PC-3 (cell line): Measurements from ENCODE around the gene ZDHHC5. TPM values are rescaled to one million over a fixed set of nuclear protein-coding genes. Genes with fewer than 3 reads are reported as not detected.

Experiments used
- ATAC-seq: fragments of 200-7000 bp; cut with Tn5 transposase; 2 replicates; pipeline ENCODE4 v1.9.1; 2020; ENCODE audit warnings: mild to moderate bottlenecking, moderate library complexity
- BruUV-seq: library from RNA; stranded (reverse); fragments of 400-500 nt; replicated peaks from 2 replicates; lab custom pipeline; 2021; lab: Mats Ljungman, UMichigan
- CTCF ChIA-PET: fragments of 300-600 bp; sonication (Branson Sonifier 250); formaldehyde crosslinking; loops from one replicate; lab custom pipeline; 2022; ENCODE audit warnings: antibody characterized with exemption; lab: Charles Lee
- POLR2A ChIA-PET: fragments of 300-600 bp; sonication (Branson Sonifier 250); formaldehyde crosslinking; loops from one replicate; lab custom pipeline; 2022; ENCODE audit warnings: antibody characterized with exemption; ENCODE audit not compliant: unreplicated experiment; lab: Charles Lee
- DNase-seq: peaks from one replicate; pipeline ENCODE4 v3.0.0-alpha.2; 2015
- H2AFZ ChIP-seq: fragments of 300-600 bp; sonication (generic); 2 replicates; pipeline ENCODE4 v1.6.0; 2016; ENCODE audit warnings: antibody characterized with exemption, low read length
- H3F3A ChIP-seq: fragments of 300-600 bp; sonication (generic); one replicate; pipeline ENCODE4 v1.6.0; 2017; ENCODE audit warnings: antibody characterized with exemption, low read length, control low read depth, mild to moderate bottlenecking; ENCODE audit not compliant: unreplicated experiment
- H3K27ac ChIP-seq: fragments of 300-600 bp; sonication (generic); 2 replicates; pipeline ENCODE4 v1.5.1; 2016; ENCODE audit warnings: mild to moderate bottlenecking, low read length
- H3K27me3 ChIP-seq: fragments of 300-600 bp; sonication (generic); 2 replicates; pipeline ENCODE4 v1.6.1; 2016; ENCODE audit warnings: low read length, mixed read lengths
- H3K36me3 ChIP-seq: fragments of 300-600 bp; sonication (generic); 2 replicates; pipeline ENCODE4 v1.6.1; 2016; ENCODE audit warnings: low read depth, mixed run types, low read length, mixed read lengths
- H3K4me1 ChIP-seq: fragments of 300-600 bp; sonication (generic); 2 replicates; pipeline ENCODE4 v1.5.1; 2016; ENCODE audit warnings: low read length; ENCODE audit not compliant: insufficient read depth
- H3K4me2 ChIP-seq: fragments of 300-600 bp; sonication (generic); 2 replicates; pipeline ENCODE4 v1.6.0; 2016; ENCODE audit warnings: low read length
- H3K4me3 ChIP-seq: fragments of 300-600 bp; sonication (generic); 2 replicates; pipeline ENCODE4 v1.5.1; 2016; ENCODE audit warnings: mild to moderate bottlenecking, low read length, mixed read lengths
- H3K79me2 ChIP-seq: fragments of 300-600 bp; sonication (generic); 2 replicates; pipeline ENCODE4 v1.6.1; 2017; ENCODE audit warnings: low read length, mixed read lengths
- H3K9ac ChIP-seq: fragments of 300-600 bp; sonication (generic); 2 replicates; pipeline ENCODE4 v1.6.0; 2016; ENCODE audit warnings: mild to moderate bottlenecking, low read length
- H3K9me2 ChIP-seq: fragments of 300-600 bp; sonication (generic); replicated peaks from 2 replicates; pipeline ENCODE4 v1.6.1; 2016; ENCODE audit warnings: mixed run types, low read length, mixed read lengths
- H3K9me3 ChIP-seq: fragments of 300-600 bp; sonication (generic); 2 replicates; pipeline ENCODE4 v1.6.1; 2016; ENCODE audit warnings: low read length, mixed read lengths
- H4K20me1 ChIP-seq: fragments of 300-600 bp; sonication (generic); 2 replicates; pipeline ENCODE4 v1.6.1; 2016; ENCODE audit warnings: low read length, mixed read lengths
- EZH2 ChIP-seq: fragments of 300-600 bp; sonication (generic); IDR thresholded peaks from one replicate; pipeline ENCODE4 v1.6.1; 2017; ENCODE audit warnings: antibody characterized with exemption, mild to moderate bottlenecking, low read length; ENCODE audit not compliant: unreplicated experiment
- EZH2phosphoT487 ChIP-seq: fragments of 300-600 bp; sonication (generic); IDR thresholded peaks from 2 replicates; pipeline ENCODE4 v1.6.1; 2018; ENCODE audit warnings: mild to moderate bottlenecking, antibody characterized with exemption, low read length, borderline replicate concordance
- intact Hi-C: fragments of 100-400 bp; cut with micrococcal nuclease; formaldehyde crosslinking; loops from 2 replicates; pipeline ENCODE4 v1.9.0; 2023
- total RNA-seq: library from RNA; depleted of rRNA; stranded (reverse); fragments of >200 nt; gene quantifications from 2 replicates; pipeline ENCODE4 v1.2.3, GENCODE V29; 2014
- TF ChIP-seq, protein P1 (sequence below): fragments of 300-600 bp; sonication (generic); conservative IDR thresholded peaks from 2 replicates; pipeline ENCODE4 v1.5.1; 2017; ENCODE audit warnings: antibody characterized with exemption, low read depth, mild to moderate bottlenecking, low read length

Gene ZDHHC5
- total RNA-seq, 1 experiment from 2014 or later = 86.7 TPM

GRCh38 chr11:57647372-57647771 lies 20.5 kb upstream of the ZDHHC5 start:
- TF ChIP-seq EZH2phosphoT487 (no peak), EZH2 (no peak)
- TF ChIP-seq, protein P1, sequence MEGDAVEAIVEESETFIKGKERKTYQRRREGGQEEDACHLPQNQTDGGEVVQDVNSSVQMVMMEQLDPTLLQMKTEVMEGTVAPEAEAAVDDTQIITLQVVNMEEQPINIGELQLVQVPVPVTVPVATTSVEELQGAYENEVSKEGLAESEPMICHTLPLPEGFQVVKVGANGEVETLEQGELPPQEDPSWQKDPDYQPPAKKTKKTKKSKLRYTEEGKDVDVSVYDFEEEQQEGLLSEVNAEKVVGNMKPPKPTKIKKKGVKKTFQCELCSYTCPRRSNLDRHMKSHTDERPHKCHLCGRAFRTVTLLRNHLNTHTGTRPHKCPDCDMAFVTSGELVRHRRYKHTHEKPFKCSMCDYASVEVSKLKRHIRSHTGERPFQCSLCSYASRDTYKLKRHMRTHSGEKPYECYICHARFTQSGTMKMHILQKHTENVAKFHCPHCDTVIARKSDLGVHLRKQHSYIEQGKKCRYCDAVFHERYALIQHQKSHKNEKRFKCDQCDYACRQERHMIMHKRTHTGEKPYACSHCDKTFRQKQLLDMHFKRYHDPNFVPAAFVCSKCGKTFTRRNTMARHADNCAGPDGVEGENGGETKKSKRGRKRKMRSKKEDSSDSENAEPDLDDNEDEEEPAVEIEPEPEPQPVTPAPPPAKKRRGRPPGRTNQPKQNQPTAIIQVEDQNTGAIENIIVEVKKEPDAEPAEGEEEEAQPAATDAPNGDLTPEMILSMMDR = no peak
- intact Hi-C loops = no loop called here
- ATAC-seq (no peak), DNase-seq (no peak)
- Histone ChIP-seq H2AFZ (no peak overlapping the region), H3K9me3 (no peaks in the 10 kb centered on the region), H3K9me2 (no peaks in the 10 kb centered on the region), H3K27ac (no peak overlapping the region), H3K4me3 (no peak overlapping the region), H3K79me2 (no peaks in the 10 kb centered on the region), H3F3A (no peaks in the 10 kb centered on the region), H3K9ac (no peak overlapping the region), H4K20me1 (no peaks in the 10 kb centered on the region), H3K27me3 (peaks cover 29% of the 10 kb centered on the region), H3K4me2 (no peak overlapping the region), H3K36me3 (no peaks in the 10 kb centered on the region), H3K4me1 (peaks cover 17% of the 10 kb centered on the region)
- no TSS peak for BruUV-seq
- CTCF ChIA-PET = interaction anchor here (1.2 kb wide), 1 partner anchor 154 kb away, joined by 4 read pairs; no protein-coding TSS in a partner anchor
- POLR2A ChIA-PET = no interaction called here

GRCh38 chr11:57647960-57648800 lies 19.7 kb upstream of the ZDHHC5 start:
- Histone ChIP-seq H3K27ac (no peak overlapping the region), H3K9me3 (no peaks in the 10 kb centered on the region), H3F3A (no peaks in the 10 kb centered on the region), H3K9me2 (no peaks in the 10 kb centered on the region), H3K4me1 (peaks cover 17% of the 10 kb centered on the region), H3K27me3 (peaks cover 29% of the 10 kb centered on the region), H2AFZ (no peak overlapping the region), H3K4me3 (no peak overlapping the region), H4K20me1 (no peaks in the 10 kb centered on the region), H3K9ac (no peak overlapping the region), H3K36me3 (no peaks in the 10 kb centered on the region), H3K4me2 (peak overlapping the region; percentile 76), H3K79me2 (no peaks in the 10 kb centered on the region)
- CTCF ChIA-PET = interaction anchor here (0.8 to 1.2 kb wide), 2 partner anchors 155 to 171 kb away, joined by 3 to 4 read pairs; no protein-coding TSS in a partner anchor
- POLR2A ChIA-PET = interaction anchor here (0.5 kb wide), 1 partner anchor 153 kb away, joined by 4 read pairs; no protein-coding TSS in a partner anchor
- ATAC-seq (peak; percentile 27), DNase-seq (no peak)
- TF ChIP-seq, protein P1 = no peak
- TF ChIP-seq EZH2 (no peak), EZH2phosphoT487 (no peak)
- intact Hi-C loops = no loop called here
- BruUV-seq = no TSS peak
